IMR-90 (cell line): ENCODE measurements around the gene BRWD1. TPM values are rescaled to one million over a fixed set of nuclear protein-coding genes. Genes with fewer than 3 reads are reported as not detected.
A peak's percentile ranks its signal among the peaks of the same experiment; 100 is the strongest.

Experiments
- ATAC-seq: fragments of 200-7000 bp; cut with Tn5 transposase; 2 replicates; pipeline ENCODE4 v1.9.1; 2020; ENCODE audit warnings: low read depth, mild to moderate bottlenecking, moderate library complexity
- BruUV-seq: library from RNA; stranded (reverse); fragments of 400-500 nt; replicated peaks from 2 replicates; lab custom pipeline; 2021; lab: Mats Ljungman, UMichigan
- CTCF ChIA-PET: fragments of 300-600 bp; formaldehyde crosslinking; extraction: SDS; loops from one replicate; lab custom pipeline; 2021; ENCODE audit warnings: antibody characterized with exemption; lab: Yijun Ruan, JAX
- POLR2A ChIA-PET: fragments of 300-600 bp; sonication (Branson Sonifier 250); formaldehyde crosslinking; loops from one replicate; lab custom pipeline; 2022; ENCODE audit warnings: antibody characterized with exemption; ENCODE audit not compliant: unreplicated experiment; lab: Charles Lee
- DNase-seq: peaks from one replicate; pipeline ENCODE4 v3.0.0; 2013
- H2AFZ ChIP-seq: replicated peaks from 2 replicates; pipeline ENCODE3; 2013; ENCODE audit warnings: low read length, mild to moderate bottlenecking; ENCODE audit not compliant: poor library complexity
- H2AK5ac ChIP-seq: 2 replicates; pipeline ENCODE4 v1.6.1; 2013; ENCODE audit warnings: low read depth, low read length, inconsistent platforms
- H2AK9ac ChIP-seq: replicated peaks from 2 replicates; pipeline ENCODE3; 2013; ENCODE audit warnings: mild to moderate bottlenecking, low read depth, low read length, moderate library complexity; ENCODE audit not compliant: poor library complexity
- H2BK120ac ChIP-seq: 2 replicates; pipeline ENCODE4 v1.6.1; 2013; ENCODE audit warnings: low read depth, low read length, inconsistent platforms
- H2BK15ac ChIP-seq: 3 replicates; pipeline ENCODE4 v1.6.1; 2013; ENCODE audit warnings: low read depth, low read length, inconsistent platforms
- H2BK20ac ChIP-seq: 2 replicates; pipeline ENCODE4 v1.6.1; 2013; ENCODE audit warnings: low read depth, mild to moderate bottlenecking, inconsistent platforms, low read length, moderate library complexity
- H2BK5ac ChIP-seq: 2 replicates; pipeline ENCODE4 v1.6.1; 2013; ENCODE audit warnings: mild to moderate bottlenecking, low read depth, low read length, inconsistent platforms; ENCODE audit not compliant: poor library complexity, severe bottlenecking
- H3K14ac ChIP-seq: replicated peaks from 2 replicates; pipeline ENCODE4 v1.6.1; 2013; ENCODE audit warnings: low read depth, low read length, inconsistent platforms
- H3K18ac ChIP-seq: 2 replicates; pipeline ENCODE4 v1.6.1; 2013; ENCODE audit warnings: low read depth, low read length, control low read depth
- H3K23ac ChIP-seq: 2 replicates; pipeline ENCODE4 v1.6.1; 2013; ENCODE audit warnings: low read depth, low read length, inconsistent platforms
- H3K27ac ChIP-seq: 2 replicates; pipeline ENCODE4 v1.5.1; 2013; ENCODE audit warnings: mild to moderate bottlenecking, control low read depth, low read length; ENCODE audit not compliant: insufficient read depth
- H3K27me3 ChIP-seq: 2 replicates; pipeline ENCODE4 v1.6.1; 2013; ENCODE audit warnings: low read length; ENCODE audit not compliant: control insufficient read depth, insufficient read depth
- H3K36me3 ChIP-seq: 2 replicates; pipeline ENCODE4 v1.6.1; 2013; ENCODE audit warnings: low read length, mixed read lengths; ENCODE audit not compliant: control insufficient read depth, insufficient read depth
- H3K4ac ChIP-seq: 2 replicates; pipeline ENCODE4 v1.6.1; 2013; ENCODE audit warnings: low read depth, low read length, inconsistent platforms
- H3K4me1 ChIP-seq: 2 replicates; pipeline ENCODE4 v1.6.1; 2013; ENCODE audit warnings: low read length, mixed read lengths; ENCODE audit not compliant: control insufficient read depth, insufficient read depth
- H3K4me2 ChIP-seq: 2 replicates; pipeline ENCODE4 v1.6.1; 2013; ENCODE audit warnings: low read depth, mild to moderate bottlenecking, control low read depth, low read length, moderate library complexity
- H3K4me3 ChIP-seq: 2 replicates; pipeline ENCODE4 v1.5.1; 2013; ENCODE audit warnings: low read depth, mild to moderate bottlenecking, control low read depth, low read length, moderate library complexity; ENCODE audit not compliant: insufficient read depth
- H3K56ac ChIP-seq: 2 replicates; pipeline ENCODE4 v1.6.1; 2013; ENCODE audit warnings: low read length, inconsistent platforms; ENCODE audit not compliant: insufficient read depth; ENCODE audit errors: extremely low read depth
- H3K79me1 ChIP-seq, 2 experiments: 2 replicates each; pipeline ENCODE4 v1.6.1; 2013; ENCODE audit warnings: low read length in 2 of 2, inconsistent platforms in 1 of 2, low read depth in 1 of 2
- H3K9ac ChIP-seq: 2 replicates; pipeline ENCODE4 v1.6.1; 2013; ENCODE audit warnings: low read depth, low read length, control low read depth
- H3K9me1 ChIP-seq: 2 replicates; pipeline ENCODE4 v1.6.1; 2013; ENCODE audit warnings: low read length, inconsistent platforms; ENCODE audit not compliant: insufficient read depth
- H3K9me3 ChIP-seq: 2 replicates; pipeline ENCODE4 v1.6.1; 2013; ENCODE audit warnings: low read length; ENCODE audit not compliant: control insufficient read depth, insufficient read depth
- H4K20me1 ChIP-seq: 2 replicates; pipeline ENCODE4 v1.6.1; 2013; ENCODE audit warnings: low read length, inconsistent platforms; ENCODE audit not compliant: insufficient read depth
- H4K5ac ChIP-seq: 2 replicates; pipeline ENCODE4 v1.6.1; 2013; ENCODE audit warnings: mild to moderate bottlenecking, low read depth, low read length, control low read depth
- H4K8ac ChIP-seq, 2 experiments: 2 replicates each; pipeline ENCODE4 v1.6.1; 2013; ENCODE audit warnings: low read depth in 2 of 2, low read length in 2 of 2, control low read depth in 1 of 2, inconsistent platforms in 1 of 2
- H4K91ac ChIP-seq: 2 replicates; pipeline ENCODE4 v1.6.1; 2013; ENCODE audit warnings: low read depth, low read length, inconsistent platforms; ENCODE audit not compliant: insufficient read depth
- BHLHE40 ChIP-seq: fragments of 150-350 bp; IDR thresholded peaks from 2 replicates; pipeline ENCODE4 v1.6.1; 2016; ENCODE audit warnings: mild to moderate bottlenecking, low read depth, low read length
- CEBPB ChIP-seq: IDR thresholded peaks from 2 replicates; pipeline ENCODE4 v1.6.1; 2012; ENCODE audit warnings: low read depth, low read length, improper control_type of control experiment
- CHD1 ChIP-seq: IDR thresholded peaks from 2 replicates; pipeline ENCODE4 v1.6.1; 2012; ENCODE audit warnings: low read depth, low read length, improper control_type of control experiment
- CTCF ChIP-seq: conservative IDR thresholded peaks from 2 replicates; pipeline ENCODE4 v1.5.1; 2012; ENCODE audit warnings: mild to moderate bottlenecking, low read depth, low read length, improper control_type of control experiment
- ELK1 ChIP-seq: fragments of 150-350 bp; IDR thresholded peaks from 2 replicates; pipeline ENCODE4 v1.6.1; 2016; ENCODE audit warnings: low read depth, mild to moderate bottlenecking, low read length, moderate library complexity, borderline replicate concordance
- FOS ChIP-seq: fragments of 150-350 bp; IDR thresholded peaks from 2 replicates; pipeline ENCODE4 v1.6.1; 2016; ENCODE audit warnings: low read depth, low read length
- MAFK ChIP-seq: IDR thresholded peaks from 2 replicates; pipeline ENCODE4 v1.6.1; 2012; ENCODE audit warnings: low read depth, low read length, improper control_type of control experiment
- MAZ ChIP-seq: IDR thresholded peaks from 2 replicates; pipeline ENCODE4 v1.6.1; 2012; ENCODE audit warnings: low read depth, mild to moderate bottlenecking, low read length, improper control_type of control experiment, moderate library complexity, borderline replicate concordance
- NFE2L2 ChIP-seq: fragments of 150-350 bp; IDR thresholded peaks from 2 replicates; pipeline ENCODE4 v1.6.1; 2016; ENCODE audit warnings: low read depth, mild to moderate bottlenecking, low read length
- POLR2A ChIP-seq: IDR thresholded peaks from 2 replicates; pipeline ENCODE4 v1.6.1; 2012; ENCODE audit warnings: mild to moderate bottlenecking, low read depth, low read length
- RAD21 ChIP-seq: IDR thresholded peaks from 2 replicates; pipeline ENCODE4 v1.6.1; 2012; ENCODE audit warnings: low read length, improper control_type of control experiment
- RCOR1 ChIP-seq: IDR thresholded peaks from 2 replicates; pipeline ENCODE4 v1.6.1; 2012; ENCODE audit warnings: mild to moderate bottlenecking, low read length, improper control_type of control experiment; ENCODE audit not compliant: insufficient replicate concordance
- RFX5 ChIP-seq: IDR thresholded peaks from 2 replicates; pipeline ENCODE4 v1.8.0; 2012; ENCODE audit warnings: low read depth, mild to moderate bottlenecking, low read length, moderate library complexity
- SMC3 ChIP-seq: fragments of 150-350 bp; IDR thresholded peaks from 2 replicates; pipeline ENCODE4 v1.6.1; 2016; ENCODE audit warnings: low read depth, mild to moderate bottlenecking, antibody characterized with exemption, low read length, moderate library complexity
- USF2 ChIP-seq: fragments of 150-350 bp; IDR thresholded peaks from 2 replicates; pipeline ENCODE4 v1.6.1; 2017; ENCODE audit warnings: mild to moderate bottlenecking, antibody characterized with exemption, low read length, low read depth
- WGBS, 2 experiments: methylation state at CpG; one replicate each; pipeline versions ENCODE4 v1.1.5 to v1.1.7; 2013; ENCODE audit warnings: missing lambda C conversion rate in 2 of 2; ENCODE audit not compliant: insufficient read length in 1 of 2; ENCODE audit errors: extremely low coverage in 2 of 2; 5-methylcytosine and 5-hydroxymethylcytosine counted together
- dilution Hi-C: fragments of 300-500 bp; cut with HindIII; formaldehyde crosslinking; loops from one replicate; pipeline ENCODE4 v1.14.3; 2018; ENCODE audit warnings: low sequenced_read_pairs; ENCODE audit not compliant: unreplicated experiment
- in situ Hi-C: fragments of 300-500 bp; cut with MboI; formaldehyde crosslinking; loops from 3 replicates; pipeline ENCODE4 v1.14.3; 2019; ENCODE audit warnings: low sequenced_read_pairs, inconsistent platforms, mixed read lengths
- intact Hi-C: fragments of 100-400 bp; cut with micrococcal nuclease; formaldehyde crosslinking; loops from 2 replicates; pipeline ENCODE4 v1.10.0; 2022
- polyA plus RNA-seq, 3 experiments: library from polyadenylated mRNA; depleted of rRNA; stranded (reverse); fragments of >200 nt; gene quantifications; 2 replicates each; pipeline ENCODE4 v1.2.3, GENCODE V29; 2012; ENCODE audit warnings: low replicate concordance in 1 of 3
- total RNA-seq: library from RNA; depleted of rRNA; stranded (reverse); fragments of >200 nt; gene quantifications from 2 replicates; pipeline ENCODE4 v1.2.3, GENCODE V29; 2012

Gene BRWD1
- total and polyA plus RNA-seq, 2 of the 4 experiments (the other 2 are of a cell fraction) = 6.7 to 28.7 TPM

GRCh38 chr21:39263372-39263771 lies 50.1 kb downstream of the BRWD1 start:
- DNase-seq = peak; percentile 56
- Histone ChIP-seq H2AK9ac (no peak overlapping the region), H2BK5ac (no peak overlapping the region), H4K91ac (no peak overlapping the region), H3K27ac (no peak overlapping the region), H2AK5ac (no peak overlapping the region), H4K20me1 (no peaks in the 10 kb centered on the region), H3K4me3 (no peak overlapping the region), H3K9me1 (0 out of 2 replicates have a peak, but pooled peaks cover 6% of the 10 kb centered on the region), H3K56ac (no peak overlapping the region), H3K18ac (no peak overlapping the region), H4K8ac (no peak overlapping the region; a peak in 1 of 4 replicates), H3K9ac (no peak overlapping the region), H3K4me1 (no peaks in the 10 kb centered on the region), H3K4me2 (no peak overlapping the region), H3K36me3 (peaks cover 30% of the 10 kb centered on the region), H2AFZ (no peak overlapping the region), H3K23ac (no peak overlapping the region), H3K9me3 (no peaks in the 10 kb centered on the region), H3K4ac (no peak overlapping the region), H3K27me3 (no peaks in the 10 kb centered on the region), H2BK20ac (no peak overlapping the region), H4K5ac (no peak overlapping the region), H3K14ac (no peak overlapping the region), H2BK15ac (no peak overlapping the region), H2BK120ac (no peak overlapping the region), H3K79me1 (peaks cover 12 to 16% of the 10 kb centered on the region in 2 experiments; a peak in 2 of 4 replicates)
- ChIA-PET POLR2A (no interaction called here), CTCF (interaction anchor here (1.0 kb wide), 1 partner anchor 13 kb away, joined by 3 read pairs; no protein-coding TSS in a partner anchor)
- intact Hi-C loops (loop anchor here (5.0 to 10.0 kb wide), 2 partner anchors 34 to 49 kb away; no protein-coding TSS in a partner anchor), in situ Hi-C loops (no loop called here), dilution Hi-C loops (no loop called here)
- WGBS, 2 experiments = no CpG with 5 or more reads among the region's 2 CpGs
- TF ChIP-seq MAZ (no peak), CHD1 (no peak), CTCF (no peak), POLR2A (no peak), RFX5 (no peak), RCOR1 (no peak), NFE2L2 (no peak), CEBPB (peak; percentile 98), SMC3 (no peak), MAFK (no peak), FOS (0 out of 2 replicates have a peak, but pooled peaks have one; percentile 23), USF2 (no peak), ELK1 (no peak), RAD21 (no peak), BHLHE40 (no peak)
- ATAC-seq = no peak
- BruUV-seq = no TSS peak
